Ectodermal cell (in vitro differentiated cells): ENCODE data around the gene RPL38.

ENCODE experiments used
- H3K27ac ChIP-seq: 2 replicates; pipeline ENCODE4 v1.7.0; 2013; ENCODE audit warnings: mild to moderate bottlenecking, low read depth, low read length; ENCODE audit not compliant: insufficient read depth, poor library complexity, severe bottlenecking
- H3K27me3 ChIP-seq: 2 replicates; pipeline ENCODE4 v1.7.0; 2013; ENCODE audit warnings: mild to moderate bottlenecking, low read length; ENCODE audit not compliant: insufficient read depth, control insufficient read depth, poor library complexity, severe bottlenecking
- H3K36me3 ChIP-seq: one replicate; pipeline ENCODE4 v1.7.0; 2013; ENCODE audit warnings: low read length; ENCODE audit not compliant: control insufficient read depth, insufficient read depth
- H3K4me1 ChIP-seq: one replicate; pipeline ENCODE4 v1.7.0; 2013; ENCODE audit warnings: low read length; ENCODE audit not compliant: control insufficient read depth, insufficient read depth
- H3K4me3 ChIP-seq: 2 replicates; pipeline ENCODE4 v1.7.0; 2013; ENCODE audit warnings: low read depth, low read length, control low read depth; ENCODE audit not compliant: insufficient read depth
- H3K9me3 ChIP-seq: 2 replicates; pipeline ENCODE4 v1.7.0; 2013; ENCODE audit warnings: mild to moderate bottlenecking, low read length, moderate library complexity; ENCODE audit not compliant: control insufficient read depth
- WGBS, 2 experiments: methylation state at CpG; one replicate each; pipeline ENCODE4 v1.1.7; 2013; ENCODE audit warnings: missing lambda C conversion rate in 2 of 2; 5-methylcytosine and 5-hydroxymethylcytosine counted together

The RPL38 gene

DNA sequence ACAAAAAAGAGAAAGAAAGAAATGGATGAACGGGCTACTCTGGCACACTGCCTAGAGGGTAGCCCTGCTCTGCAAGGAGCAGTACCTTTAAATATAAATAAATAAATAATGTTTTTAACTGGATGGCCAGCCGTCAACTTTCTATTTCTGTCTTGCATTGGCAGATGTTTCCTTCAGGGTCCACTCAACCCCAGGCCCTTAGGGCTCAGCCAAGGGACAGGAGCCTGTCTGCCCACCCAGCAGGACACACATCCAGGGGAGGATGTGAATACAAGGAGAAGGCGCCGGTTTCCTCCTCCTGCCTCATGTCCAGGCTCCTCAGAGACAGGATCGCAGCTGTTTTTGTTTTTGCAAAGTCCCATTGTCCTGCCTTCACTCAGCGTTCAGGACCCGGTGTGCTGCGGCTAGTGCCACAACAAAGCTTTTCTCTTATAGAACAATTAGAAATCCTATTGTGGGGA lies 32.5 kb downstream of the RPL38 start:
- no peaks in the 10 kb centered on the region for H3K27me3 ChIP-seq
- WGBS, 2 experiments, result 28 to 36% methylated on average over 7 of the region's 8 CpGs
- no peaks in the 10 kb centered on the region for H3K36me3 ChIP-seq
- no peak overlapping the region for H3K4me3 ChIP-seq
- H3K9me3 ChIP-seq, result no peaks in the 10 kb centered on the region
- H3K4me1 ChIP-seq, result peaks cover 14% of the 10 kb centered on the region
- no peak overlapping the region for H3K27ac ChIP-seq

DNA sequence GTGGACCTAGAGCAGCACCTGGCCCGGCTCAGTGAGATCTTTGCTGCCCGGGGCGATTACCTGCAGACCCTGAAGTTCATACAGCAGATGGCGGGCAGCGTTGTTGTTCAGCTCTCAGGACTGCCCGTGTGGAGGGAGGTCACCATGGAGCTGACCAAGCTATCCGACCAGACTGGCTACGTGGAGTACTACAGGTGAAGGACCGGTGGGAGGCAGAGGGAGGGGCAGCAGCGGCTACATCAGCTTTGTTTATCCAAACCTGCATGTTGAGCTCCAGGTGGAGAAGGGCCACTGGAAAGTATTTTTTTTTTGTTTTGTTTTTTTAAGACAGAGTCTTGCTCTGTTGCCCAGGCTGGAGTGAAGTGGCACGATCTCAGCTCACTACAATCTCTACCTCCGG lies 33.8 kb downstream of the RPL38 start:
- 94 to 96% methylated on average over 12 of the region's 12 CpGs for WGBS, 2 experiments
- no peak overlapping the region for H3K27ac ChIP-seq

DNA sequence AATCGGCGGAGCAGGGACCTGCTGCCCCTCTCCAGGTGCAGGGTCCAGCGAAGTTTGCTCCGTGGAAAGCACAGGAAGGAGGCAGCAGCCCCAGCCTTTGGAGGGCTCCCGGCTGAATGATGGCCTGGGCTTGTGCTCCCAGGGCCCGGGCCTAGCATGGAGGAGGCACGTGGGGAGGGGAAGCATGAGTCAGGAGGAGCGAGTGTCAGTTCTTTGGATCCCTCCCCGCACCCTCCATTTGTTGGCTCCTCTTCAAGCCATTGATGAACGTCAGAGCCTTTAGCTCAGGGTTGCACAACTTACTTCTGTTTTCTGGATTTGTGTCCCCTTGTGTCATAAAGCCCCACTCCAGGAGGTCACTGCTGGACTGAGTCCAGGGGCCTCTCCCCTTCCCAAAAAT lies 35.7 kb downstream of the RPL38 start:
- Histone ChIP-seq H3K9me3 (no peaks in the 10 kb centered on the region), H3K27me3 (no peaks in the 10 kb centered on the region), H3K4me3 (no peak overlapping the region), H3K36me3 (no peaks in the 10 kb centered on the region), H3K27ac (no peak overlapping the region), H3K4me1 (peaks cover 11% of the 10 kb centered on the region)
- 77 to 78% methylated on average over 10 of the region's 10 CpGs for WGBS, 2 experiments

More for the DNA sequence above, 33.8 kb downstream of the RPL38 start:
- Histone ChIP-seq H3K27me3 (no peaks in the 10 kb centered on the region), H3K4me1 (peaks cover 11% of the 10 kb centered on the region), H3K36me3 (no peaks in the 10 kb centered on the region), H3K9me3 (no peaks in the 10 kb centered on the region), H3K4me3 (no peak overlapping the region)

DNA sequence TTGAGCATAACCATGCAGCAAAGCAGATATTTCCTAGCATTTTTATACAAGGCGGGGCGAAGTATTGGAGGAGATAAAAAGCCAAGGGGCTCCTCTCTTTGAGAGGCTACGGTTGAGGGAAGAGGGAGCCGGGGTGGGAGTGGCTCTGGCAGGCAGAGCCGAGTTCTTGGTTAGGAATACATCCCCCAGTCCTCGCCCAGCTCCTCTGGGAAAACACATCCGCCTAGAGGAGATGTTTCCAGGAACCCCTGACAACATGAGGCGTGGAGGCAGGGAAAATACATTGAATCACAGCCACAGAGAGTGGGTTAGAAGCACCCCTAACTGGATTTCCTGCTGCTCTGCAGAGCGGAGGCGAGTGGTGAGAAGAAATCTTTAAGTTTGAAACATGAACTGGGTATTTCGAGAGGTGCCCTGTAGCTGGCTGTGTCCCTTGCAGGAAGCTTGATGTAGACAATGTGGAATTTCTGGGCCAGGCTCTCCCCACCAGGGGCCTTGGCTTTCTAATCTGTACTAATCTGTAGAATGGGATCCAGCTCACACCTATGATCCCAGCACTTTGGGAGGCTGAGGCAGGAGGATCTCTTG lies 37.2 kb downstream of the RPL38 start:
- WGBS, 2 experiments, result 71 to 77% methylated on average over 11 of the region's 11 CpGs

DNA sequence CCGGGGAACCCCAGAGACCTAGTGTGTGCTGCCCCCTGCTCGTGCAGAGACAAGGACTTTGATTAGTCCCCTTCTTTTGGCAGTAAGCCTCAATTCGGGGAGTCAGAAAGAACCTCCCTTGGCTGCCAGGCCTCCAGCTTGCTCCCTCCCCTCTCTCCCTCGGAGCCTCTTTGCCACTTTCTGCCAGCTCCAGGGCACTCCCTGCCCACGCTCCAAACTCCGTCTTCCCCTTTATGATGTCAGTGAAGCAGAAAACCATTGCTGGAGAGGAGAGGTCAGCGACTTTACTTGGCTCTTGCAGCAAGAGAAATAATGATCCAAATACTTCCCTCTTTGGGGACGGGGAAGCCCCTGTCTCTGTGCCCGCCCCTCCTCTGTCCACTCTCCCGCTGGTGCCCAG lies 38.0 kb downstream of the RPL38 start:
- H3K27ac ChIP-seq, result no peak overlapping the region
- no peak overlapping the region for H3K4me3 ChIP-seq
- no peaks in the 10 kb centered on the region for H3K27me3 ChIP-seq
- no peaks in the 10 kb centered on the region for H3K9me3 ChIP-seq
- no peaks in the 10 kb centered on the region for H3K36me3 ChIP-seq
- WGBS, 2 experiments, result 90 to 91% methylated on average over 10 of the region's 10 CpGs
- H3K4me1 ChIP-seq, result peaks cover 25% of the 10 kb centered on the region

More for the DNA sequence above, 37.2 kb downstream of the RPL38 start:
- Histone ChIP-seq H3K36me3 (no peaks in the 10 kb centered on the region), H3K9me3 (no peaks in the 10 kb centered on the region), H3K4me3 (no peak overlapping the region), H3K4me1 (peaks cover 20% of the 10 kb centered on the region), H3K27ac (no peak overlapping the region), H3K27me3 (no peaks in the 10 kb centered on the region)

DNA sequence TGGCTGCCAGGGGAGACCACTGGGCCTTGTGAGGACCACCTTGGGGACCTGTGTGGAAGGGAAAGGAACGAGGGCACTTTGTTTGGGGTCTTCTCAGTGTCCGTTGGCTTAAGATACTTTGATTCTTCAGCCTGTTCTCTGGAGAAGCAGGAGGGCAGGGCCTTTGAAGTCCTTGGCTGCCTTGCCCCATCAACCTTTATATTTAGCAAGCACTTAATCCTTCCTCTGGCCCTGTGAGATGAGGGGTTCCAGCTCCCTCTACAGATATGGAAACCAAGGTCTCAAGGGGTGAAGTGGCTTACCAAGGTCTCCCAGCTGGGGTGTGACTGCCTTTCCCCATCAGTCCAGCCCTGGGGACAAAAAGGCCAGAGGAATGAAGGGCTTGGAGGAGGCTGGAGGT lies 38.4 kb downstream of the RPL38 start:
- Histone ChIP-seq H3K27ac (no peak overlapping the region), H3K9me3 (no peaks in the 10 kb centered on the region), H3K27me3 (no peaks in the 10 kb centered on the region), H3K4me3 (no peak overlapping the region), H3K36me3 (no peaks in the 10 kb centered on the region), H3K4me1 (peaks cover 25% of the 10 kb centered on the region)
- 91 to 93% methylated on average over 2 of the region's 2 CpGs for WGBS, 2 experiments

DNA sequence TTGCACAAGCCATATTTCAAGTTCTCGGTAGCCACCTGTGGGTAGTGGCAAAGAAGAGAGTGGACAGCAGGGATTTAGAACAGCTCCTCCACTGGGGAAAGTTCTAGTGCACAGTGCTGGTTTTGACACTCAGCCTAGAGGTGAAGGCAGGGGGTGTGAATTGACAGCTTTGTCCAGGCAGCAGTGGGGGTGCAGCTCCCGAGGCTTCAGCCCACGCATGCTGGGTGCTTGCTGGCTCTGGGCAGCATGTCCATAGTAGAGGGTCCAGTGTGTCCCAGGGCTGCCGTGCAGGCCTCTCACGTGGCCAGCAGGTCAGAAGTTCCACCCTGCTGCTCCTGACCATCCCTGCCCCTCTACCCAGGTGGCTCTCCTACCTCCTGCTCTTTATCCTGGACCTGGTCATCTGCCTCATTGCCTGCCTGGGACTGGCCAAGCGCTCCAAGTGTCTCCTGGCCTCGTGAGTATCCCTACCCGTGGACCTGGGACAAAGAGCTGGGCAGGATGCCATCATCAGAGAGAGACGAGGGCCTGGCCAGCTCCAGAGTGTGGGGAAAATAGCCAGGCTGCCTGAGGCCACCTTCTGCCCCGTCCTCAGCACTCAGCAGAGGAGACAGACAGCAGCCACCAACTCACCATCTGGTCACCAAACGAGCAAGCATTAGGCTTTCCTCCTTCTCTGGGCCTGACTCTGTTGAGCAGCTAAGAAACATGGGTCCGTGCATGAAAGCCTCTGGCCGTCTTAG lies 39.7 kb downstream of the RPL38 start:
- Histone ChIP-seq H3K27ac (no peak overlapping the region), H3K4me1 (peaks cover 25% of the 10 kb centered on the region), H3K27me3 (no peaks in the 10 kb centered on the region), H3K36me3 (no peaks in the 10 kb centered on the region), H3K4me3 (no peak overlapping the region), H3K9me3 (no peaks in the 10 kb centered on the region)
- 91% methylated on average over 13 of the region's 13 CpGs for whole genome bisulfite sequencing, 2 experiments

DNA sequence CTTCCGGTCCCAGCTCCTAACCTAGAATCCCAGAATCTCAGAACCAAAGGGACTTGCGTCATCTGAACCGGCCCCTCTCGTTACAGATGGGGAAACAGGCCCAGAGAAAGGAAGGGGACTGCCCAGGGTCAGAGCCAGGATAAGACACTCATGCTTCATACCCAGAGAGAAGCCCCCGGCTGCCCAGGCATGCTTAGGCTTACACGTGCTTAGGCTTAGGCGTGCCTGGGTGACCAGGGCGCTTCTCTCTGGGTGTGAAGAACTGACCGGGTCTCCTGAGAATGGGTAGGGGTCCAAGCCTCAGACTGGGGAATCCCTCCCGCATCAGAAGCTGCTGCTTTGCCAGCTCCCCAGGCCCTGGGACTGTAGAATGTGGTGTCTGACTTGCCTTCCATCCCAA lies 40.6 kb downstream of the RPL38 start:
- Histone ChIP-seq H3K27me3 (no peaks in the 10 kb centered on the region), H3K9me3 (no peaks in the 10 kb centered on the region), H3K27ac (no peak overlapping the region), H3K4me3 (no peak overlapping the region), H3K4me1 (peaks cover 25% of the 10 kb centered on the region), H3K36me3 (no peaks in the 10 kb centered on the region)
- WGBS, 2 experiments, result 94% methylated on average over 10 of the region's 10 CpGs

DNA sequence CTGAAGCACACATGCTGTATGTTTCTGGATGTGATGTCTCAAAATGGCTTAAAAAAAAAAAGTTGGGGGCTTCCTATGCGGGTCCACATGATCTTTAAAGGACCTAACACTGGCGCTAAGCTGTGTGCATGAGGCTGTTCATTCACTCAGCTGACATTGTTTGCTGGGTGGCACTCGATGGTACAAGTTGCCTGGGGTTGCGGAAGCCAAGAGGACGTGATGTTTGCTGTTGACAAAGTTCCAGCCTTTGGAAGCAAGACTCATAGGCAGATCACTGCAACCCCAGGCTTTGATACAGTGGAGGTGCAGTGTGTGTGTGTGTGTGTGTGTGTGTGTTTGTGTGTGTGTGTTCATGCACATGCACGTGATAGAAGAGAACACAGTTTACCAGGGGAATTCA lies 41.1 kb downstream of the RPL38 start:
- H3K27me3 ChIP-seq, result no peaks in the 10 kb centered on the region
- H3K36me3 ChIP-seq, result no peaks in the 10 kb centered on the region
- peaks cover 24% of the 10 kb centered on the region for H3K4me1 ChIP-seq
- no peak overlapping the region for H3K4me3 ChIP-seq
- H3K9me3 ChIP-seq, result no peaks in the 10 kb centered on the region
- WGBS, 2 experiments, result 84 to 92% methylated on average over 6 of the region's 6 CpGs
- no peak overlapping the region for H3K27ac ChIP-seq

DNA sequence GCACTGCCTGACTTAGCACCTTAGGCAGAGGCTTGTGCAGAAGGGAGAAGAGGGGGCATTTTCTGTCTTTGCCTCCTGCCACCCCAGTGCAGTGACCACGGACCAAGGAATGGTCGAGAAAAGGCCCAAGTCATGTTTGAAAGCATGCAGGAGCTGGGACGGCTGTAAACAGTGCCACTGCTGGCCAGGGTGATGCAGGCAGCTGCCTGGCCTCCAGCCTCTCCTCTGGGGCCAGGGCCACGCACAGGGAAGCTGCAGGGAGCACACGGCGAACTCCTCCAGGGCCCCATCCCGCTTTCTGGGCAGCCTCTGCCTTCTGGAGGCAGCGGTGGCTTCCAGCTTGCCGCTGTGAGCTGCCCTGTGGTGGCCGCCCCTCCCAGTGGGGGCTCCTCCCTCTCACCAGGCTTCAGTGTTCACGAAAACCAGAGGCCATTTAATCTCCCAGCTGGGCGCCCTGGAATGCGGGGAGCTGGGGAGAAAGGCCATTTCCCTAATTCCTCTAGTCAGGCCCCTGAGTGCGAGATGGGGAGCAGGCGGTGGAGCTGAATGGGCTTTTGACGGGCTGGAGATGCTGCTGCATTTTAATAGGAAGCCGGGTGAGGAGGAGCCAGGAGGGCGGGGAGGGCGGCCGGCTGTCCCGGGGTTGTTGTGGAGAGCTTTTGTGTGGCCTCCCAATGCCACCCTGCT lies 41.8 kb downstream of the RPL38 start:
- H3K27me3 ChIP-seq, result no peaks in the 10 kb centered on the region
- H3K4me3 ChIP-seq, result no peak overlapping the region
- H3K9me3 ChIP-seq, result no peaks in the 10 kb centered on the region
- H3K4me1 ChIP-seq, result peaks cover 23% of the 10 kb centered on the region
- H3K36me3 ChIP-seq, result no peaks in the 10 kb centered on the region
- H3K27ac ChIP-seq, result peak overlapping the region; percentile 47
- 3% methylated on average over 21 of the region's 21 CpGs for WGBS, 2 experiments
